ENCODE data around the gene SLC35D2. TPM values are rescaled to one million over a fixed set of nuclear protein-coding genes. Genes with fewer than 3 reads are reported as not detected.

The SLC35D2 gene
- total RNA-seq, 1 experiment from 2014 or later: 14.6 TPM

GRCh38 chr9:96417051-96417586, 33.6 kb upstream of the SLC35D2 start (continued):
- TF ChIP-seq USF2 (CRISPR knock-in tag; IDR thresholded peaks at IDR 0.05): peak; percentile 98
- TF ChIP-seq ZNF281 (CRISPR knock-in tag; IDR thresholded peaks at IDR 0.05): no peak
- TF ChIP-seq CREB1 (CRISPR knock-in tag; IDR thresholded peaks at IDR 0.05): no peak
- no peak for TF ChIP-seq ZMAT4 (CRISPR knock-in tag; IDR thresholded peaks at IDR 0.05)
- peak; percentile 82 for TF ChIP-seq SP1 (CRISPR knock-in tag; conservative IDR thresholded peaks at IDR 0.05)
- TF ChIP-seq MYBL2 (CRISPR knock-in tag; IDR thresholded peaks at IDR 0.05): peak; percentile 78; the same call in 1 of the 2 replicates
- no peak for TF ChIP-seq ZNF396 (CRISPR knock-in tag; IDR thresholded peaks at IDR 0.05; ENCODE audit: borderline replicate concordance)
- TF ChIP-seq TEAD1 (CRISPR knock-in tag; IDR thresholded peaks at IDR 0.05): peak; percentile 88
- no peak; the same call in 1 of the 2 replicates for TF ChIP-seq ZNF219 (CRISPR knock-in tag; IDR thresholded peaks at IDR 0.05; ENCODE audit: borderline replicate concordance)
- no peak for TF ChIP-seq ELF4 (CRISPR knock-in tag; IDR thresholded peaks at IDR 0.05; ENCODE audit: low read depth)
- peak; percentile 86 for TF ChIP-seq MAX (CRISPR knock-in tag; IDR thresholded peaks at IDR 0.05)
- TF ChIP-seq ZBTB43 (CRISPR knock-in tag; IDR thresholded peaks at IDR 0.05): no peak
- peak; percentile 95 for TF ChIP-seq E2F5 (CRISPR knock-in tag; IDR thresholded peaks at IDR 0.05)
- TF ChIP-seq ARID4B (CRISPR knock-in tag; IDR thresholded peaks at IDR 0.05; ENCODE audit: borderline replicate concordance): peak; percentile 93
- TF ChIP-seq NFYB (CRISPR knock-in tag; conservative IDR thresholded peaks at IDR 0.05; ENCODE audit: low read depth): no peak
- no peak for TF ChIP-seq ATF2 (CRISPR knock-in tag; IDR thresholded peaks at IDR 0.05; ENCODE audit: borderline replicate concordance, low read depth)
- TF ChIP-seq TEAD4 (CRISPR knock-in tag; IDR thresholded peaks at IDR 0.05): no peak
- no peak for TF ChIP-seq JUN (CRISPR knock-in tag; IDR thresholded peaks at IDR 0.05)
- no peak for TF ChIP-seq MLX (CRISPR knock-in tag; IDR thresholded peaks at IDR 0.05)
- TF ChIP-seq HMGXB4 (CRISPR knock-in tag; IDR thresholded peaks at IDR 0.05): peak; percentile 28; the same call in 1 of the 2 replicates
- no peak for TF ChIP-seq E2F1 (CRISPR knock-in tag; IDR thresholded peaks at IDR 0.05)
- TF ChIP-seq CREM (CRISPR knock-in tag; IDR thresholded peaks at IDR 0.05): peak; percentile 97
